B cell (primary cell): ENCODE data around the gene A1CF. TPM values are rescaled to one million over a fixed set of nuclear protein-coding genes. Genes with fewer than 3 reads are reported as not detected.

Source experiments
- ATAC-seq: fragments of 200-7000 bp; cut with Tn5 transposase; one replicate; pipeline ENCODE4 v1.10.0; 2021; ENCODE audit warnings: low read depth, mild to moderate bottlenecking, moderate number of reproducible peaks, moderate library complexity
- CTCF ChIA-PET: fragments of 350-600 bp; sonication (Branson Sonifier 250); formaldehyde crosslinking; loops from one replicate; lab custom pipeline; 2021; ENCODE audit warnings: antibody characterized with exemption, inconsistent platforms; lab: Charles Lee
- POLR2A ChIA-PET: fragments of 350-600 bp; sonication (Branson Sonifier 250); formaldehyde crosslinking; loops from one replicate; lab custom pipeline; 2021; ENCODE audit warnings: antibody characterized with exemption; lab: Charles Lee
- DNase-seq: peaks from one replicate; pipeline ENCODE4 v3.0.0; 2013
- H2AFZ ChIP-seq: 2 replicates; pipeline ENCODE4 v1.6.1; 2012; ENCODE audit warnings: mild to moderate bottlenecking, low read depth, low read length; ENCODE audit not compliant: insufficient read depth, poor library complexity, severe bottlenecking
- H3K27ac ChIP-seq, 2 donors: 1 replicate in 1 of 2; 2 replicates in 1 of 2; pipeline ENCODE4 v1.5.1; 2012 to 2013; ENCODE audit warnings: low read length in 2 of 2, mild to moderate bottlenecking in 2 of 2, moderate library complexity in 1 of 2
- H3K27me3 ChIP-seq, 4 experiments: fragments of 200-600 bp in 1 of 4; sonication (generic) in 1 of 4; replicated peaks in 1 of 4; 1 replicate in 2 of 4; 2 replicates in 2 of 4; pipeline versions ENCODE4 v1.6.1 to v1.7.0; 2013 to 2016; ENCODE audit warnings: low read length in 3 of 4, mild to moderate bottlenecking in 2 of 4, mixed read lengths in 1 of 4, moderate library complexity in 1 of 4; ENCODE audit not compliant: insufficient read depth in 4 of 4, control insufficient read depth in 3 of 4; ENCODE audit errors: control extremely low read depth in 1 of 4
- H3K36me3 ChIP-seq, 2 experiments: replicated peaks in 1 of 2; 1 replicate in 1 of 2; 2 replicates in 1 of 2; pipeline versions ENCODE4 v1.6.1 to v1.7.1; 2013; ENCODE audit warnings: low read length in 1 of 2; ENCODE audit not compliant: insufficient read depth in 2 of 2, control insufficient read depth in 1 of 2; ENCODE audit errors: control extremely low read depth in 1 of 2, extremely low read depth in 1 of 2
- H3K4me1 ChIP-seq, 2 donors: fragments of 200-600 bp in 1 of 2; sonication (generic) in 1 of 2; 1 replicate in 1 of 2; 2 replicates in 1 of 2; pipeline versions ENCODE4 v1.5.1 to v1.6.1; 2013 to 2017; ENCODE audit warnings: low read length in 2 of 2; ENCODE audit not compliant: control insufficient read depth in 2 of 2, insufficient read depth in 2 of 2
- H3K4me2 ChIP-seq: replicated peaks from 2 replicates; pipeline ENCODE3; 2012; ENCODE audit warnings: mild to moderate bottlenecking, low read depth, low read length; ENCODE audit not compliant: poor library complexity, severe bottlenecking
- H3K4me3 ChIP-seq, 5 experiments: fragments of 200-600 bp in 1 of 5; sonication (generic) in 1 of 5; 1 replicate in 3 of 5; 2 replicates in 2 of 5; pipeline versions ENCODE4 v1.5.1 to v1.7.0; 2011 to 2016; ENCODE audit warnings: low read length in 4 of 5, mild to moderate bottlenecking in 4 of 5, low read depth in 2 of 5, control low read depth in 1 of 5, moderate library complexity in 1 of 5; ENCODE audit not compliant: insufficient read depth in 1 of 5; ENCODE audit errors: control extremely low read depth in 1 of 5, extremely low read depth in 1 of 5
- H3K79me2 ChIP-seq: fragments of 200-600 bp; sonication (generic); one replicate; pipeline ENCODE4 v1.6.0; 2016; ENCODE audit warnings: low read length; ENCODE audit not compliant: control insufficient read depth, insufficient read depth
- H3K9ac ChIP-seq: fragments of 200-600 bp; sonication (generic); 2 replicates; pipeline ENCODE4 v1.6.1; 2017; ENCODE audit warnings: mild to moderate bottlenecking, low read length, moderate library complexity
- H3K9me3 ChIP-seq, 3 donors: one replicate each; pipeline versions ENCODE4 v1.6.1 to v1.7.1; 2013; ENCODE audit warnings: low read length in 2 of 3; ENCODE audit not compliant: control insufficient read depth in 2 of 3, insufficient read depth in 1 of 3; ENCODE audit errors: control extremely low read depth in 1 of 3
- H4K20me1 ChIP-seq: 2 replicates; pipeline ENCODE4 v1.6.0; 2012; ENCODE audit warnings: mild to moderate bottlenecking, low read length; ENCODE audit not compliant: insufficient read depth, control insufficient read depth, poor library complexity, severe bottlenecking
- H3K27ac Mint-ChIP-seq: one replicate; pipeline ENCODE4 v1.8.0; 2021; ENCODE audit warnings: mixed read lengths
- H3K27me3 Mint-ChIP-seq: one replicate; pipeline ENCODE4 v1.8.0; 2021; ENCODE audit warnings: mixed read lengths
- H3K4me1 Mint-ChIP-seq: one replicate; pipeline ENCODE4 v1.8.0; 2021; ENCODE audit warnings: mixed read lengths
- H3K4me3 Mint-ChIP-seq: one replicate; pipeline ENCODE4 v1.8.0; 2021; ENCODE audit warnings: mixed read lengths
- H3K9me3 Mint-ChIP-seq: one replicate; pipeline ENCODE4 v1.8.0; 2022; ENCODE audit warnings: mixed read lengths; ENCODE audit not compliant: insufficient read depth
- EZH2 ChIP-seq: IDR thresholded peaks from 2 replicates; pipeline ENCODE4 v1.6.1; 2012; ENCODE audit warnings: borderline replicate concordance, low read depth, mild to moderate bottlenecking, moderate library complexity, low read length; ENCODE audit not compliant: insufficient read depth, poor library complexity, severe bottlenecking
- whole genome bisulfite sequencing: methylation state at CpG from one replicate; pipeline ENCODE4 v1.1.5; 2013; ENCODE audit warnings: missing lambda C conversion rate; ENCODE audit not compliant: insufficient coverage; 5-methylcytosine and 5-hydroxymethylcytosine counted together
- intact Hi-C: fragments of 100-400 bp; cut with micrococcal nuclease; formaldehyde crosslinking; loops from one replicate; pipeline ENCODE4 v1.10.0; 2022
- polyA plus RNA-seq: library from polyadenylated mRNA; depleted of rRNA; stranded (reverse); fragments of >200 nt; gene quantifications from 2 replicates; pipeline ENCODE4 v1.2.3, GENCODE V29; 2012
- total RNA-seq, 2 donors: library from RNA; stranded (reverse); fragments of 120-200 nt in 1 of 2; gene quantifications; 1 replicate in 1 of 2; 2 replicates in 1 of 2; pipeline versions ENCODE4 v1.2.3 to v1.2.4, GENCODE V29; 2013 to 2022
- TF ChIP-seq, protein P1 (sequence below): fragments of 200-600 bp; IDR thresholded peaks from one replicate; pipeline ENCODE4 v1.8.0; 2022; ENCODE audit warnings: antibody characterized with exemption, mild to moderate bottlenecking

The A1CF gene
- total and polyA plus RNA-seq, 2 donors (not counting 1 experiment from before 2014, with no cell fraction given): not detected

DNA sequence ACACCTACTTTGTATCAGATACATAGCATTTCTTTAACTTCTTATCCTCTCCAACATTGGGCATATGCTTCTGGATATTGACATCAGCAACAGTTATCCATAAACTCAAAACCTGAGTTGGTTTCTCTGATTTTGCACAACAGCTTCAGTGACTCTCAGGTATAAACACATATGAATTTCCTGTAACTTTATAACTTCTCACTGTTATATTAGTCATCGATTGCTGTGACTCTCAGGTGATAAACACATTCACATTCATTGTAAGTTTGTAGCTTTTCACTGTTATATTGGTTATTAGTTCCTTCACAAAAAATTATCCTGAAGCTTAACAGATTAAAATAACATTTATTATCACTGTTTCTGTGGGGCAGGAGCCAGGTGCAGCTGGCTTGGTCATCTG, 88.7 kb downstream of the A1CF start:
- Histone ChIP-seq H3K79me2 (no peaks in the 10 kb centered on the region), H3K9me3 (no peaks in the 10 kb centered on the region), H3K4me3 (no peak overlapping the region), H3K4me1 (no peaks in the 10 kb centered on the region), H3K36me3 (no peaks in the 10 kb centered on the region), H3K4me2 (no peak overlapping the region), H4K20me1 (no peaks in the 10 kb centered on the region), H2AFZ (no peak overlapping the region), H3K27me3 (peaks cover 0 to 5% (median 0%) of the 10 kb centered on the region in 4 experiments), H3K9ac (no peak overlapping the region), H3K27ac (no peak overlapping the region)
- Mint-ChIP-seq H3K9me3 (no peaks in the 10 kb centered on the region), H3K4me1 (no peaks in the 10 kb centered on the region), H3K27ac (no peak overlapping the region), H3K27me3 (peaks cover 43% of the 10 kb centered on the region), H3K4me3 (no peak overlapping the region)
- intact Hi-C loops: no loop called here
- POLR2A ChIA-PET: no interaction called here
- no peak for TF ChIP-seq EZH2
- TF ChIP-seq, protein P1, sequence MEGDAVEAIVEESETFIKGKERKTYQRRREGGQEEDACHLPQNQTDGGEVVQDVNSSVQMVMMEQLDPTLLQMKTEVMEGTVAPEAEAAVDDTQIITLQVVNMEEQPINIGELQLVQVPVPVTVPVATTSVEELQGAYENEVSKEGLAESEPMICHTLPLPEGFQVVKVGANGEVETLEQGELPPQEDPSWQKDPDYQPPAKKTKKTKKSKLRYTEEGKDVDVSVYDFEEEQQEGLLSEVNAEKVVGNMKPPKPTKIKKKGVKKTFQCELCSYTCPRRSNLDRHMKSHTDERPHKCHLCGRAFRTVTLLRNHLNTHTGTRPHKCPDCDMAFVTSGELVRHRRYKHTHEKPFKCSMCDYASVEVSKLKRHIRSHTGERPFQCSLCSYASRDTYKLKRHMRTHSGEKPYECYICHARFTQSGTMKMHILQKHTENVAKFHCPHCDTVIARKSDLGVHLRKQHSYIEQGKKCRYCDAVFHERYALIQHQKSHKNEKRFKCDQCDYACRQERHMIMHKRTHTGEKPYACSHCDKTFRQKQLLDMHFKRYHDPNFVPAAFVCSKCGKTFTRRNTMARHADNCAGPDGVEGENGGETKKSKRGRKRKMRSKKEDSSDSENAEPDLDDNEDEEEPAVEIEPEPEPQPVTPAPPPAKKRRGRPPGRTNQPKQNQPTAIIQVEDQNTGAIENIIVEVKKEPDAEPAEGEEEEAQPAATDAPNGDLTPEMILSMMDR: no peak
- DNase-seq: no peak
- no peak for ATAC-seq
- no CpG with 5 or more reads among the region's 1 CpG for WGBS
- CTCF ChIA-PET: no interaction called here

DNA sequence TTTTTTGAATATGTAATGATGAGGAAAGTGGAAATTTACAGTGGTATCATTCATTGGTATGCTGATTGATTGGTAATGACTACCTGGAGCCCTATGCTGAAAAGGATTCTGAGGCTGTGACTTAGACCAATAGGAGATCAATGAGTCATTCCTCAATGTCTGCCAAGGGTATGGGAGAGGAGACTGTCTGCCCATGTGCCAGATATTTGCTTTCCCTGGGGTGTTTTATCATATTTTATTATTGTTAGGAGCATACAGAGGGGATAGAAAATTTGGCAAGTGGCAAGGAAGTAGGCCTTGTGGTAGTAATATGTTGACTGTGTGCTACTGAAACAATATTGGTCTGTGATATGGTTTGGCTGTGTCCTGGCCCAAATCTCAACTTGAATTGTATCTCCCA, 90.9 kb downstream of the A1CF start:
- Mint-ChIP-seq H3K9me3 (no peaks in the 10 kb centered on the region), H3K4me3 (no peak overlapping the region), H3K27ac (no peak overlapping the region), H3K27me3 (peaks cover 42% of the 10 kb centered on the region), H3K4me1 (no peaks in the 10 kb centered on the region)
- Histone ChIP-seq H4K20me1 (no peaks in the 10 kb centered on the region), H3K9ac (no peak overlapping the region), H3K27ac (no peak overlapping the region), H3K36me3 (no peaks in the 10 kb centered on the region), H3K9me3 (no peaks in the 10 kb centered on the region), H3K27me3 (no peaks in the 10 kb centered on the region), H2AFZ (no peak overlapping the region), H3K79me2 (no peaks in the 10 kb centered on the region), H3K4me2 (no peak overlapping the region), H3K4me3 (no peak overlapping the region), H3K4me1 (no peaks in the 10 kb centered on the region)
- ATAC-seq: no peak
- ChIA-PET CTCF (no interaction called here), POLR2A (no interaction called here)
- no peak for DNase-seq
- TF ChIP-seq, protein P1: no peak
- TF ChIP-seq EZH2: no peak
- intact Hi-C loops: no loop called here
